H1 (cell line): Measurements from ENCODE around the gene CYSRT1. TPM values are rescaled to one million over a fixed set of nuclear protein-coding genes. Genes with fewer than 3 reads are reported as not detected.

Experiments
- CTCF ChIA-PET: fragments of 300-600 bp; sonication (Branson Sonifier 250); formaldehyde crosslinking; loops from one replicate; lab custom pipeline; 2021; ENCODE audit not compliant: partially characterized antibody; lab: Charles Lee
- POLR2A ChIA-PET: fragments of 300-600 bp; sonication (Branson Sonifier 250); formaldehyde crosslinking; loops from one replicate; lab custom pipeline; 2021; ENCODE audit warnings: inconsistent platforms; ENCODE audit not compliant: partially characterized antibody; lab: Charles Lee
- DNase-seq, 2 experiments: peaks; one replicate each; pipeline versions ENCODE4 v3.0.0 to v3.0.0-alpha.2; 2010 to 2022; ENCODE audit warnings: low spot score in 2 of 2, low read depth in 1 of 2, mixed read lengths in 1 of 2
- FAIRE-seq: peaks from 2 replicates; lab custom pipeline; 2011; peaks lifted over from hg19 to GRCh38; lab: Jason Lieb, UNC
- H2AFZ ChIP-seq: 2 replicates; pipeline ENCODE4 v1.8.1; 2012; ENCODE audit warnings: low read length, inconsistent platforms
- H2AK5ac ChIP-seq: 2 replicates; pipeline ENCODE4 v1.6.1; 2013; ENCODE audit warnings: low read depth, low read length
- H2BK120ac ChIP-seq: replicated peaks from 2 replicates; pipeline ENCODE3; 2013; ENCODE audit warnings: low read depth, low read length, inconsistent platforms
- H2BK12ac ChIP-seq: 2 replicates; pipeline ENCODE4 v1.6.1; 2013; ENCODE audit warnings: low read depth, low read length
- H2BK15ac ChIP-seq: 2 replicates; pipeline ENCODE4 v1.6.1; 2013; ENCODE audit warnings: low read length
- H2BK20ac ChIP-seq: 2 replicates; pipeline ENCODE4 v1.6.1; 2013; ENCODE audit warnings: low read length
- H2BK5ac ChIP-seq: 2 replicates; pipeline ENCODE4 v1.6.1; 2013; ENCODE audit warnings: low read depth, low read length
- H3K14ac ChIP-seq: 2 replicates; pipeline ENCODE4 v1.6.1; 2013; ENCODE audit warnings: inconsistent platforms; ENCODE audit not compliant: insufficient read length
- H3K18ac ChIP-seq: 2 replicates; pipeline ENCODE4 v1.6.1; 2013; ENCODE audit warnings: low read length; ENCODE audit errors: extremely low read depth
- H3K23ac ChIP-seq: 2 replicates; pipeline ENCODE4 v1.6.1; 2013; ENCODE audit warnings: inconsistent platforms; ENCODE audit not compliant: insufficient read length
- H3K23me2 ChIP-seq: 2 replicates; pipeline ENCODE4 v1.6.1; 2013; ENCODE audit warnings: low read depth, low read length
- H3K27ac ChIP-seq: 2 replicates; pipeline ENCODE4 v1.6.1; 2011; ENCODE audit warnings: low read depth, low read length, inconsistent platforms
- H3K27me3 ChIP-seq, 4 experiments: replicated peaks in 1 of 4; 1 replicate in 1 of 4; 2 replicates in 3 of 4; pipeline versions ENCODE4 v1.6.1 to v1.8.1; 2011 to 2013; ENCODE audit warnings: low read length in 3 of 4, mild to moderate bottlenecking in 3 of 4, inconsistent platforms in 2 of 4, mixed read lengths in 2 of 4, moderate library complexity in 1 of 4; ENCODE audit not compliant: control insufficient read depth in 3 of 4, insufficient read depth in 3 of 4; ENCODE audit errors: extremely low read depth in 1 of 4
- H3K36me3 ChIP-seq, 4 experiments: 2 replicates each; pipeline versions ENCODE4 v1.6.1 to v1.8.1; 2011 to 2013; ENCODE audit warnings: mild to moderate bottlenecking in 4 of 4, low read length in 3 of 4, moderate library complexity in 2 of 4, control low read depth in 1 of 4, inconsistent platforms in 1 of 4; ENCODE audit not compliant: insufficient read depth in 4 of 4, control insufficient read depth in 2 of 4
- H3K4ac ChIP-seq: replicated peaks from 2 replicates; pipeline ENCODE3; 2013; ENCODE audit warnings: low read length, low read depth, mixed read lengths, inconsistent platforms; ENCODE audit not compliant: insufficient read length
- H3K4me1 ChIP-seq, 4 experiments: replicated peaks in 1 of 4; 1 replicate in 1 of 4; 2 replicates in 3 of 4; pipeline versions ENCODE4 v1.6.1 to v1.8.1; 2011 to 2013; ENCODE audit warnings: low read length in 3 of 4, inconsistent platforms in 2 of 4, mixed read lengths in 1 of 4; ENCODE audit not compliant: insufficient read depth in 4 of 4, control insufficient read depth in 3 of 4
- H3K4me2 ChIP-seq, 2 experiments: 2 replicates each; pipeline versions ENCODE4 v1.6.1 to v1.8.1; 2011 to 2013; ENCODE audit warnings: low read depth in 2 of 2, low read length in 2 of 2, control low read depth in 1 of 2, inconsistent platforms in 1 of 2, mild to moderate bottlenecking in 1 of 2; ENCODE audit not compliant: insufficient read depth in 1 of 2
- H3K4me3 ChIP-seq, 4 experiments: fragments of 200-600, 300-600 bp in 1 of 4; sonication (generic), shearing (Covaris generic), sonication (Bioruptor Twin) in 1 of 4; 2 replicates each; pipeline versions ENCODE4 v1.5.1 to v1.8.1; 2011 to 2016; ENCODE audit warnings: low read length in 4 of 4, low read depth in 3 of 4, control low read depth in 2 of 4, inconsistent platforms in 2 of 4, mild to moderate bottlenecking in 2 of 4, mixed read lengths in 1 of 4, moderate library complexity in 1 of 4; ENCODE audit not compliant: insufficient read depth in 2 of 4; ENCODE audit errors: extremely low read depth in 1 of 4
- H3K56ac ChIP-seq: replicated peaks from 2 replicates; pipeline ENCODE3; 2013; ENCODE audit warnings: low read depth, mild to moderate bottlenecking, mixed read lengths, low read length, inconsistent platforms; ENCODE audit not compliant: insufficient read length
- H3K79me1 ChIP-seq: 2 replicates; pipeline ENCODE4 v1.6.1; 2013; ENCODE audit warnings: low read depth, low read length, control low read depth
- H3K79me2 ChIP-seq, 2 experiments: 2 replicates each; pipeline versions ENCODE4 v1.6.1 to v1.8.1; 2012 to 2013; ENCODE audit warnings: low read length in 2 of 2, mild to moderate bottlenecking in 2 of 2, inconsistent platforms in 1 of 2; ENCODE audit not compliant: insufficient read depth in 2 of 2, control insufficient read depth in 1 of 2
- H3K9ac ChIP-seq, 4 experiments: replicated peaks in 1 of 4; 1 replicate in 1 of 4; 2 replicates in 3 of 4; pipeline versions ENCODE4 v1.6.1 to v1.8.1; 2011 to 2013; ENCODE audit warnings: low read depth in 3 of 4, low read length in 3 of 4, control low read depth in 2 of 4, mild to moderate bottlenecking in 2 of 4, moderate library complexity in 2 of 4, inconsistent platforms in 1 of 4; ENCODE audit errors: extremely low read depth in 1 of 4
- H3K9me3 ChIP-seq, 2 experiments: 2 replicates each; pipeline versions ENCODE4 v1.6.1 to v1.8.1; 2012 to 2013; ENCODE audit warnings: mild to moderate bottlenecking in 2 of 2, moderate library complexity in 2 of 2, control low read depth in 1 of 2, inconsistent platforms in 1 of 2, low read depth in 1 of 2, low read length in 1 of 2, mixed read lengths in 1 of 2; ENCODE audit not compliant: insufficient read depth in 2 of 2
- H4K20me1 ChIP-seq, 2 experiments: replicated peaks in 1 of 2; 2 replicates each; pipeline versions ENCODE3 to v1.8.1; 2011 to 2013; ENCODE audit warnings: inconsistent platforms in 2 of 2, low read length in 2 of 2, mild to moderate bottlenecking in 1 of 2; ENCODE audit not compliant: insufficient read depth in 2 of 2, control insufficient read depth in 1 of 2
- H4K5ac ChIP-seq: 2 replicates; pipeline ENCODE4 v1.6.1; 2013; ENCODE audit warnings: low read length, low read depth, mixed read lengths, inconsistent platforms; ENCODE audit not compliant: insufficient read length
- H4K8ac ChIP-seq: 2 replicates; pipeline ENCODE4 v1.8.0; 2013; ENCODE audit warnings: mild to moderate bottlenecking, moderate library complexity, low read length, inconsistent platforms; ENCODE audit not compliant: insufficient read depth; ENCODE audit errors: extremely low read depth
- H4K91ac ChIP-seq: replicated peaks from 2 replicates; pipeline ENCODE3; 2013; ENCODE audit warnings: low read length, mixed read lengths, inconsistent platforms; ENCODE audit not compliant: insufficient read length
- ASH2L ChIP-seq: fragments of 200-600, 300-600 bp; sonication (generic); IDR thresholded peaks from one replicate; pipeline ENCODE4 v1.7.1; 2017; ENCODE audit warnings: low read length
- CEBPB ChIP-seq: IDR thresholded peaks from 2 replicates; pipeline ENCODE4 v1.6.1; 2012; ENCODE audit warnings: low read depth, low read length
- CHD1 ChIP-seq: IDR thresholded peaks from 2 replicates; pipeline ENCODE4 v1.6.1; 2012; ENCODE audit warnings: low read depth, low read length, improper control_type of control experiment
- CHD2 ChIP-seq: IDR thresholded peaks from 2 replicates; pipeline ENCODE4 v1.6.1; 2012; ENCODE audit warnings: low read length, improper control_type of control experiment
- GABPA ChIP-seq: IDR thresholded peaks from 2 replicates; pipeline ENCODE4 v1.6.1; 2011; ENCODE audit warnings: mild to moderate bottlenecking, low read length, moderate library complexity, borderline replicate concordance; ENCODE audit not compliant: insufficient read depth
- HDAC6 ChIP-seq: IDR thresholded peaks from one replicate; pipeline ENCODE4 v1.7.1; 2012; ENCODE audit warnings: low read depth, mild to moderate bottlenecking, inconsistent platforms, low read length, moderate library complexity
- JUN ChIP-seq: IDR thresholded peaks from 2 replicates; pipeline ENCODE4 v1.6.1; 2011; ENCODE audit warnings: low read depth, mild to moderate bottlenecking, improper control_type of control experiment, low read length
- JUND ChIP-seq: IDR thresholded peaks from 2 replicates; pipeline ENCODE4 v1.6.1; 2011; ENCODE audit warnings: mild to moderate bottlenecking, improper control_type of control experiment, low read length
- KDM4A ChIP-seq: IDR thresholded peaks from one replicate; pipeline ENCODE4 v1.7.1; 2012; ENCODE audit warnings: low read depth, mild to moderate bottlenecking, moderate library complexity, low read length, inconsistent platforms; ENCODE audit not compliant: severe bottlenecking
- MAFK ChIP-seq: IDR thresholded peaks from 2 replicates; pipeline ENCODE4 v1.6.1; 2012; ENCODE audit warnings: low read depth, mild to moderate bottlenecking, improper control_type of control experiment, low read length
- RFX5 ChIP-seq: IDR thresholded peaks from 2 replicates; pipeline ENCODE4 v1.6.1; 2011; ENCODE audit warnings: low read depth, low read length, improper control_type of control experiment, borderline replicate concordance
- SIRT6 ChIP-seq: IDR thresholded peaks from one replicate; pipeline ENCODE4 v1.7.1; 2012; ENCODE audit warnings: low read length, inconsistent platforms
- SP4 ChIP-seq: IDR thresholded peaks from 2 replicates; pipeline ENCODE4 v1.6.1; 2012; ENCODE audit warnings: low read length, inconsistent platforms
- ZNF274 ChIP-seq: IDR thresholded peaks from 2 replicates; pipeline ENCODE4 v1.7.0; 2012; ENCODE audit warnings: low read length, borderline replicate concordance; ENCODE audit errors: extremely low read depth
- WGBS, 2 experiments: shearing (Covaris generic) in 1 of 2; methylation state at CpG; one replicate each; pipeline versions ENCODE4 v1.1.6 to v1.1.7; 2013 to 2015; ENCODE audit warnings: low lambda C conversion rate in 2 of 2, mixed read lengths in 2 of 2, inconsistent platforms in 1 of 2, low coverage in 1 of 2, missing lambda C conversion rate in 1 of 2; ENCODE audit not compliant: insufficient replicate concordance in 2 of 2, insufficient coverage in 1 of 2, insufficient read length in 1 of 2; ENCODE audit errors: extremely low coverage in 1 of 2, missing lambda C conversion rate in 1 of 2; 5-methylcytosine and 5-hydroxymethylcytosine counted together
- polyA plus RNA-seq, 7 experiments: library from polyadenylated mRNA; depleted of rRNA in 3 of 7; stranded (reverse) in 5 of 7; unstranded in 2 of 7; fragments of >200 nt in 5 of 7; fragments of 200-250 nt in 2 of 7; gene quantifications; 1 replicate in 5 of 7; 2 replicates in 1 of 7; 4 replicates in 1 of 7; pipeline versions ENCODE4 v1.2.1 to v1.2.3, GENCODE V29; 2011 to 2013; ENCODE audit warnings: missing spikeins in 2 of 7, mixed read lengths in 2 of 7
- total RNA-seq: library from RNA; stranded (reverse); fragmentation: NEBNext Ultra II Directional; extraction: Animal tissue kit (Norgen Biotek cat#: 25700); gene quantifications from 2 replicates; pipeline ENCODE4 v1.2.1, GENCODE V29; 2021

The CYSRT1 gene
- total and polyA plus RNA-seq, 2 of the 8 experiments (the other 6 are each of a cell fraction or from before 2014, with no cell fraction given) = 1.0 to 6.5 TPM

DNA sequence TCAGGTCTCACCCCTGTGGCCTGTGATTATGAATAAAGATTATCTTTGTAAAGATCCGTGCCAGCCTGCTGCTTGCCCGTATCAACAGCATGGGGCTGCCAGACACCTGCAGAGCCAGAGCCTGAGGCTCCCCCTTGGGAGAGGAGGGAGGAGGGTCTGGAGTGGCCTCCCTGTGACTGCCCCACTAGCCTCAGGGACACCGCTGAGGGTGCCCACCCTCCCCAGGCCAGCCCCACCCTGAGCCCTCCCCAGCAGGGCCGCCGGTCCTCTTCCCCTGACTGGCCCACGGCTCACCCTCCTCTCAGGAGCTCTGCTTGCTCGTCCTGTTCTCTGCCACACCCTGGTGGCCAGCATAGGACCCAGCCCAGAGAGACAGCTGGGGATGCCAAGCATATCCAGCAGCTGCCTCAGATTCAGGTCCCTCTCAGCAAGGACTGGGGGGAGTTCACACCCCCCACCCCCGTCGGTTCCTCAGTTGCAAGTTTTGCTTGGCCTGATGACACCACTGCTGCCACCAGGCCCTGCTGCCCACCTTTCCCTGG is 34.6 kb upstream of the CYSRT1 start:
- no peak overlapping the region for H2BK5ac ChIP-seq
- peaks cover 0 to 4% (median 1%) of the 10 kb centered on the region in 4 experiments; a peak in 2 of 8 replicates for H3K36me3 ChIP-seq
- WGBS, 2 experiments = 84% methylated on average over 5 of the region's 9 CpGs; no CpG with 5 or more reads in 1 of the 2 experiments
- no peak for DNase-seq
- H3K27ac ChIP-seq = no peak overlapping the region
- H2BK12ac ChIP-seq = no peak overlapping the region
- peaks cover 15 to 33% of the 10 kb centered on the region in 2 experiments for H4K20me1 ChIP-seq
- H2AFZ ChIP-seq = no peak overlapping the region
- no peak overlapping the region for H3K23ac ChIP-seq
- peaks cover 0 to 30% (median 10%) of the 10 kb centered on the region in 4 experiments; a peak in 6 of 7 replicates for H3K4me1 ChIP-seq
- H3K18ac ChIP-seq = no peak overlapping the region
- no peak overlapping the region for H3K4me3 ChIP-seq
- no peak overlapping the region for H3K14ac ChIP-seq
- no peaks in the 10 kb centered on the region; a peak in 1 of 7 replicates for H3K27me3 ChIP-seq
- no peak overlapping the region for H2BK15ac ChIP-seq
- ChIA-PET CTCF (interaction anchor here (0.7 to 14.0 kb wide), 13 partner anchors 8 to 150 kb away, joined by 3 to 204 read pairs (median 5); partner anchors contain the start of genes CYSRT1, LRRC26, NDOR1 and NELFB), POLR2A (interaction anchor here (0.6 to 11.0 kb wide), 10 partner anchors 9 to 50 kb away, joined by 3 to 107 read pairs (median 16); partner anchors contain the start of genes CYSRT1, NDOR1, RNF224 and TMEM203)
- H4K8ac ChIP-seq = 0 out of 2 replicates have a peak overlapping the region, but pooled peaks have one; percentile 71
- no peak overlapping the region for H2BK120ac ChIP-seq
- H4K91ac ChIP-seq = no peak overlapping the region
- FAIRE-seq = no peak
- H3K56ac ChIP-seq = no peak overlapping the region
- H3K23me2 ChIP-seq = peaks cover 8% of the 10 kb centered on the region; the same call in 1 of the 2 replicates
- H2BK20ac ChIP-seq = no peak overlapping the region
- H3K4ac ChIP-seq = no peak overlapping the region
- H3K79me2 ChIP-seq = peaks cover 0 to 34% of the 10 kb centered on the region in 2 experiments; a peak in 2 of 4 replicates
- H3K79me1 ChIP-seq = peaks cover 11% of the 10 kb centered on the region
- H3K9me3 ChIP-seq = no peaks in the 10 kb centered on the region
- H2AK5ac ChIP-seq = no peak overlapping the region
- H3K9ac ChIP-seq = no peak overlapping the region
- H3K4me2 ChIP-seq = no peak overlapping the region; a peak in 1 of 4 replicates
- no peak overlapping the region for H4K5ac ChIP-seq
- TF ChIP-seq CEBPB (no peak), CHD2 (no peak), JUND (no peak), RFX5 (no peak), JUN (no peak), ASH2L (no peak), SIRT6 (no peak), GABPA (no peak), KDM4A (no peak), MAFK (no peak), HDAC6 (no peak), SP4 (no peak), CHD1 (no peak), ZNF274 (no peak)
